Testis (tissue), 2 donors: ENCODE results near the gene DELE1.

Experiments used
- CTCF ChIP-seq, 3 experiments: fragments of 450-650 bp in 2 of 3; fragments of 200-600 bp in 1 of 3; sonication (generic) in 1 of 3; IDR thresholded peaks; one replicate each; pipeline ENCODE4 v1.5.1; 2016 to 2019; ENCODE audit warnings: antibody characterized with exemption in 3 of 3, mild to moderate bottlenecking in 2 of 3, moderate library complexity in 1 of 3
- POLR2A ChIP-seq: fragments of 450-650 bp; IDR thresholded peaks from one replicate; pipeline ENCODE4 v1.6.1; 2017; ENCODE audit warnings: antibody characterized with exemption, mild to moderate bottlenecking, moderate library complexity

- no peak for TF ChIP-seq POLR2A
- TF ChIP-seq CTCF (IDR thresholded peaks at IDR 0.05), result no peak
Measured at GRCh38 chr5:141944076-141944475, 20.4 kb downstream of the DELE1 start.
